Neuronal stem cell (in vitro differentiated cells): ENCODE measurements around the gene TMEM108.

Experiments
- DNase-seq: peaks from one replicate; pipeline ENCODE4 v3.0.0-alpha.2; 2013; ENCODE audit warnings: low spot score
- H2AFZ ChIP-seq: one replicate; pipeline ENCODE4 v1.6.1; 2013; ENCODE audit warnings: mild to moderate bottlenecking, low read length, inconsistent platforms
- H2AK5ac ChIP-seq: 2 replicates; pipeline ENCODE4 v1.6.1; 2013; ENCODE audit warnings: low read depth, mild to moderate bottlenecking, inconsistent platforms, low read length, moderate library complexity, mixed read lengths
- H2BK120ac ChIP-seq: 2 replicates; pipeline ENCODE4 v1.6.1; 2013; ENCODE audit warnings: low read depth, mild to moderate bottlenecking, inconsistent platforms, low read length, moderate library complexity, mixed read lengths
- H2BK12ac ChIP-seq: one replicate; pipeline ENCODE4 v1.6.1; 2013; ENCODE audit warnings: low read length, inconsistent platforms
- H2BK15ac ChIP-seq: 2 replicates; pipeline ENCODE4 v1.6.1; 2013; ENCODE audit warnings: mild to moderate bottlenecking, low read length, inconsistent platforms, mixed read lengths
- H2BK5ac ChIP-seq: one replicate; pipeline ENCODE4 v1.6.1; 2013; ENCODE audit warnings: inconsistent platforms, mild to moderate bottlenecking, low read length, moderate library complexity
- H3K14ac ChIP-seq: one replicate; pipeline ENCODE4 v1.6.1; 2013; ENCODE audit warnings: low read length, inconsistent platforms
- H3K18ac ChIP-seq: 2 replicates; pipeline ENCODE4 v1.6.1; 2013; ENCODE audit warnings: low read length, inconsistent platforms
- H3K23ac ChIP-seq: 2 replicates; pipeline ENCODE4 v1.6.1; 2013; ENCODE audit warnings: low read depth, mild to moderate bottlenecking, mixed read lengths, low read length, inconsistent platforms; ENCODE audit not compliant: poor library complexity
- H3K27ac ChIP-seq: replicated peaks from 3 replicates; pipeline ENCODE4 v1.5.1; 2013; ENCODE audit warnings: low read length, inconsistent platforms
- H3K27me3 ChIP-seq, 3 experiments: 2 replicates each; pipeline ENCODE4 v1.6.1; 2013; ENCODE audit warnings: low read length in 3 of 3, mild to moderate bottlenecking in 2 of 3, inconsistent platforms in 1 of 3, low read depth in 1 of 3, mixed read lengths in 1 of 3, moderate library complexity in 1 of 3; ENCODE audit not compliant: control insufficient read depth in 3 of 3, insufficient read depth in 3 of 3
- H3K36me3 ChIP-seq, 2 donors: replicated peaks in 1 of 2; 2 replicates each; pipeline ENCODE4 v1.6.1; 2013; ENCODE audit warnings: low read length in 2 of 2; ENCODE audit not compliant: control insufficient read depth in 2 of 2, insufficient read depth in 2 of 2
- H3K4ac ChIP-seq: 2 replicates; pipeline ENCODE4 v1.6.1; 2013; ENCODE audit warnings: inconsistent platforms, mild to moderate bottlenecking, low read length, moderate library complexity
- H3K4me1 ChIP-seq, 2 donors: 1 replicate in 1 of 2; 2 replicates in 1 of 2; pipeline ENCODE4 v1.6.1; 2013; ENCODE audit warnings: low read length in 2 of 2, low read depth in 1 of 2; ENCODE audit not compliant: control insufficient read depth in 2 of 2, insufficient read depth in 1 of 2
- H3K4me2 ChIP-seq: one replicate; pipeline ENCODE4 v1.6.1; 2013; ENCODE audit warnings: mild to moderate bottlenecking, low read length, inconsistent platforms; ENCODE audit not compliant: insufficient read depth, poor library complexity, severe bottlenecking
- H3K4me3 ChIP-seq, 2 donors: 2 replicates each; pipeline ENCODE4 v1.5.1; 2013; ENCODE audit warnings: low read length in 2 of 2, mild to moderate bottlenecking in 2 of 2, inconsistent platforms in 1 of 2, moderate library complexity in 1 of 2
- H3K79me1 ChIP-seq: one replicate; pipeline ENCODE4 v1.6.1; 2013; ENCODE audit warnings: low read depth, mild to moderate bottlenecking, inconsistent platforms, low read length, moderate library complexity
- H3K9ac ChIP-seq: one replicate; pipeline ENCODE4 v1.6.1; 2013; ENCODE audit warnings: mild to moderate bottlenecking, low read depth, low read length, inconsistent platforms; ENCODE audit not compliant: poor library complexity
- H3K9me3 ChIP-seq, 2 donors: replicated peaks in 1 of 2; 2 replicates each; pipeline versions ENCODE3 to v1.6.1; 2013; ENCODE audit warnings: low read length in 2 of 2, mild to moderate bottlenecking in 2 of 2, inconsistent platforms in 1 of 2, low read depth in 1 of 2, mixed read lengths in 1 of 2, moderate library complexity in 1 of 2; ENCODE audit not compliant: control insufficient read depth in 2 of 2, insufficient read depth in 1 of 2
- H4K8ac ChIP-seq: one replicate; pipeline ENCODE4 v1.6.1; 2013; ENCODE audit warnings: low read depth, mild to moderate bottlenecking, inconsistent platforms, low read length, moderate library complexity
- H4K91ac ChIP-seq: one replicate; pipeline ENCODE4 v1.6.1; 2013; ENCODE audit warnings: low read length, low read depth, mild to moderate bottlenecking, inconsistent platforms; ENCODE audit not compliant: poor library complexity
- WGBS, 2 donors: extraction: QIAGEN DNeasy Blood & Tissue Kit; methylation state at CpG; one replicate each; pipeline ENCODE4 v1.1.7; 2013; ENCODE audit warnings: missing lambda C conversion rate in 2 of 2, mixed read lengths in 1 of 2; ENCODE audit not compliant: insufficient read length in 2 of 2, insufficient replicate concordance in 1 of 2; ENCODE audit errors: extremely low coverage in 2 of 2; 5-methylcytosine and 5-hydroxymethylcytosine counted together

Gene TMEM108

DNA sequence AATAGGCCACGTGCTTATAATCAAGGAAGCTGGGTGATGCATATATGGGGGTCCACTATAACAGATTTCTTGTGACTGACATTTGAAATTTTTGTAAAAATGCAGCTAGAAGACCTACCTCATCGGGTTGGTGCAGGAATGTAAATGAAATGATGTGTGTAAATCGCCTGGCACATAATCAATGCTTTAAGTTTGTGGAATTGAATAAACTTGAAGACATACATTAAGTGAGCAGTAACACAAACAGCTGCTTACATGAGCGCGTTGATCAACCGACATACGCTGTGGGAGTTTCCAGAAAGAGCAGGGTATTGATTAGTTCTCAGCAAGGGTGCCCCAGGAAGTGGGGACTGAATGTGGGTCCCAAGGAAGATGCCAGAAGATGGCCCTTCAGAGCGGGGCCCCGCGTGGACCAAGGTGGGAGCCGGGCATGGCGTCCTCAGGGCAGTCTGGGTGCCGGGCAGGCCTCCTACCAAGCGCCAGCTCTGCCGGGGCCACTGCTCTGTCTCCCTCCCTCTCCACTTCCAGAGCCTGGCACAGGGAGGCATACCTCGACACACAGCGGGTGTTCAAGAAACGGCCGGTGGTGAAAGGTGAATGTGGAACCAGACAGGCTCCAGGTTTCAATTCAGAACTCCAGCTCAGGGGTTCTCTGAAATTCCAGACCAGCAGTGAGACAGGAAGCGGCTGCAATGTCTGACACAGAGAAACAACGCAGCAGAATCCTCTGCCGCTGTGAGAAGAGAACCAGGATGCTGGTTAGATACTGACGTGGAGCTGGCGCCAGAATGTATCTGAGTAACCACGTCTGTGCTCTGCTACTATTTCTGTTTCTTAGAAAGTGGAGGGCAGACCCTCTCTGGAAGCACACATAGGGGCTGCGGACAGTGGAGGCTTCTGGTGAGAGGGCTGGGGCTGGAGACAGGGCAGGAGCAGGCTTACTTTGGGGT lies 374.3 kb downstream of the TMEM108 start:
- Histone ChIP-seq H3K4ac (no peak overlapping the region), H3K36me3 (no peaks in the 10 kb centered on the region), H3K4me2 (no peak overlapping the region), H3K18ac (peak overlapping the region; percentile 85), H3K27me3 (no peaks in the 10 kb centered on the region), H3K14ac (no peak overlapping the region), H3K23ac (no peak overlapping the region), H3K4me1 (peaks cover 0 to 2% of the 10 kb centered on the region in 2 donors), H3K79me1 (no peaks in the 10 kb centered on the region), H2BK15ac (peak overlapping the region; percentile 78), H3K9me3 (no peaks in the 10 kb centered on the region), H4K91ac (peak overlapping the region; percentile 16), H3K27ac (no peak overlapping the region), H2BK12ac (peak overlapping the region; percentile 65), H2BK5ac (peak overlapping the region; percentile 84), H2AFZ (no peak overlapping the region), H3K9ac (no peak overlapping the region), H4K8ac (no peak overlapping the region), H2AK5ac (peak overlapping the region; percentile 76), H3K4me3 (no peak overlapping the region), H2BK120ac (no peak overlapping the region)
- no CpG with 5 or more reads among the region's 26 CpGs for WGBS, 2 donors
- DNase-seq = no peak

DNA sequence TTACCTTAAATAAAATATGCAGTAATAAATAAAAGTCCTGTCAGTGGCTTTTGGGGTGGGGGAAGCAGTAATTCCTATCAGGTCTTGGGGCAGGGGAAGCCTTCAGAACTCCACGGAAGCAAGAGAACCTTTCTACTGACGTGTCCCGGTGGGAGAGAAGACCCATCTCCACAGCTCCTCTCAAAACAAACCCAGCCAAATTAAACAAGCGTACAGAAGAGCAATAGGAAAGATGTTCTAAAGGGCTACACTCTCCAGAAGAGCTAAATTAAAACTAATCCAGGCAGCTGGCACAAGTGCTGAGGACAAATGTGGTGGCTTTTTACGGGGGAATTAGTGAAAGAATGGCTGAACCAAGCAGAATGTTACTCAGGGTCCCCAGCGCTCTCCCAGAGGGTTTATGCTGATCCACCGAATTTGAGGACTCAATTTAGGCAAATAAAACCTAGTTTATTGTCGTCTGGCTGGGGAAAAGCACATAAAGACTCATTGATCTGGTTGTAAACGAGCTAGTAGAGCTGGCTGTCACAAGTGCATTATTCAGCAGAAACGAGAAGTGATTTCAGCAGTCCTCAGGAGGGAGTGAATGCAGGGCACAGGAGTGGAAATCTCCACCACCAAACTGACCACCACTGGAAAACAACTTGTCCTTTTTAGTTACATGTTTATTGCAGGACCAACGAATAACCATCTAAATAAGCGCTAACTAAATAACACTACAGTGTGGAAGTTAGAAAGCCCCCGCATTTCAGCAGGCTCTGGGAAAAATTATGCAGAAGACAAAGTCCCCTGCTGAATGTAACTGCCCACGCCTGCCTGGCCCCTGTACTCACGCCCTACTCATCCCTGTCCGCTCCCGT lies 375.2 kb downstream of the TMEM108 start:
- H3K9ac ChIP-seq = no peak overlapping the region
- no CpG with 5 or more reads among the region's 17 CpGs for WGBS, 2 donors
- no peaks in the 10 kb centered on the region for H3K27me3 ChIP-seq
- H3K4me3 ChIP-seq = no peak overlapping the region
- no peak overlapping the region for H2AK5ac ChIP-seq
- H2BK120ac ChIP-seq = no peak overlapping the region
- no peaks in the 10 kb centered on the region for H3K9me3 ChIP-seq
- peak overlapping the region; percentile 52 for H3K27ac ChIP-seq
- peak overlapping the region; percentile 84 for H2BK5ac ChIP-seq
- no peaks in the 10 kb centered on the region for H3K36me3 ChIP-seq
- H3K4me2 ChIP-seq = no peak overlapping the region
- no peak overlapping the region for H4K8ac ChIP-seq
- H2BK15ac ChIP-seq = no peak overlapping the region
- H4K91ac ChIP-seq = no peak overlapping the region
- no peak overlapping the region for H3K18ac ChIP-seq
- peaks cover 0 to 2% of the 10 kb centered on the region in 2 donors for H3K4me1 ChIP-seq
- no peak overlapping the region for H2AFZ ChIP-seq
- no peaks in the 10 kb centered on the region for H3K79me1 ChIP-seq
- H3K14ac ChIP-seq = no peak overlapping the region
- H3K23ac ChIP-seq = no peak overlapping the region
- no peak for DNase-seq
- H2BK12ac ChIP-seq = no peak overlapping the region
- H3K4ac ChIP-seq = no peak overlapping the region

DNA sequence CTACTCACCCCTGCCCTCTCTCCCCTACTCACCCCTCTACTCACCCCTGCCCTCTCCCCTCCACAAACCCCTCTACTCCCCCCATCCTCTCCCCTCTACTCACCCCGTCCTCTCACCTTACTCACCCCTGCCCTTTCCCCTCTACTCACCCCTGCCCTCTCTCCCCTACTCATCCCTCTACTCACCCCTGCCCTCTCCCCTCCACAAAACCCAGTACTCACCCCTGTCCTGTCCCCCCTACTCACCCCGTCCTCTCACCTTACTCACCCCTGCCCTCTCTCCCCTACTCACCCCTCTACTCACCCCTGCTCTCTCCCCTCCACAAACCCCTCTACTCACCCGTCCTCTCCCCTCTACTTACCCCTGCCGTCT lies 375.8 kb downstream of the TMEM108 start:
- DNase-seq = no peak
- peaks cover 0 to 2% of the 10 kb centered on the region in 2 donors for H3K4me1 ChIP-seq
- H2BK120ac ChIP-seq = no peak overlapping the region

DNA sequence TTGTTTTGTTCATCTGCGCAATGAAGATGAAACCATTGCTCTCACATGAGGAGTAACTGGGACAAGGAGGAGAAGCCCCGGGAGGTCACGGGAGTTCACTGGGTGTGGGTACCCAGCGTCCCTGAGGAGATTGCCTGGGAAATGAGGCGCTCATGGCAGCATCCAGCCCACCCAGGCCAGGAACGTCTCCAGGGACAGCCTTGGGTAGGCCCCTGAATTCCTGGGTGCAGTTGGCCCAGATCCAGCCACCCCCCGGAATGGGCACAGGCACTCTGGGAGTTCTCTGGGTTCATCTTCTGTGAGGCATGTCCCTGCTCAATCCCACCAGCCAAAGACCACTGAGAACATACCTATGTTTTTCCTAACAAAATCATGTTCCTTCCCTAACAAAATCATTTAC lies 380.2 kb downstream of the TMEM108 start:
- peak overlapping the region; percentile 28 for H2AK5ac ChIP-seq
- no peaks in the 10 kb centered on the region for H3K9me3 ChIP-seq
- no peak overlapping the region for H3K4me2 ChIP-seq
- no peak overlapping the region for H3K27ac ChIP-seq
- H3K4ac ChIP-seq = no peak overlapping the region
- H2BK15ac ChIP-seq = peak overlapping the region; percentile 13
- no CpG with 5 or more reads among the region's 7 CpGs for WGBS, 2 donors
- H3K18ac ChIP-seq = peak overlapping the region; percentile 72
- peak overlapping the region; percentile 50 for H2BK12ac ChIP-seq
- H3K4me3 ChIP-seq = no peak overlapping the region
- no peak overlapping the region for H4K8ac ChIP-seq
- no peak overlapping the region for H3K14ac ChIP-seq
- no peaks in the 10 kb centered on the region for H3K27me3 ChIP-seq
- peaks cover 0 to 5% of the 10 kb centered on the region in 2 donors for H3K4me1 ChIP-seq
- H2BK5ac ChIP-seq = no peak overlapping the region
- H2AFZ ChIP-seq = no peak overlapping the region
- H3K9ac ChIP-seq = no peak overlapping the region
- no peak for DNase-seq
- H3K23ac ChIP-seq = no peak overlapping the region
- no peaks in the 10 kb centered on the region for H3K36me3 ChIP-seq
- H4K91ac ChIP-seq = no peak overlapping the region
- H2BK120ac ChIP-seq = no peak overlapping the region
- H3K79me1 ChIP-seq = no peaks in the 10 kb centered on the region

More for the DNA sequence above, 375.8 kb downstream of the TMEM108 start:
- Histone ChIP-seq H2AFZ (no peak overlapping the region), H3K27ac (no peak overlapping the region), H2BK12ac (no peak overlapping the region), H3K4ac (no peak overlapping the region), H3K18ac (no peak overlapping the region), H3K36me3 (no peaks in the 10 kb centered on the region), H3K27me3 (no peaks in the 10 kb centered on the region), H3K4me3 (no peak overlapping the region), H4K8ac (no peak overlapping the region), H2AK5ac (peak overlapping the region; percentile 56), H2BK5ac (no peak overlapping the region), H3K9ac (no peak overlapping the region), H3K14ac (no peak overlapping the region), H3K4me2 (no peak overlapping the region), H3K79me1 (no peaks in the 10 kb centered on the region), H3K23ac (no peak overlapping the region), H3K9me3 (no peaks in the 10 kb centered on the region), H2BK15ac (no peak overlapping the region), H4K91ac (no peak overlapping the region)
- 100% methylated on average over 3 of the region's 4 CpGs; no CpG with 5 or more reads in 1 of the 2 donors for WGBS, 2 donors
